Left cardiac atrium (tissue), 4 donors: ENCODE data around the gene DAPK3. TPM values are rescaled to one million over a fixed set of nuclear protein-coding genes. Genes with fewer than 3 reads are reported as not detected.
A peak's percentile ranks its signal among the peaks of the same experiment; 100 is the strongest.
"Not testable (repeated sequence)": the region's sequence is repeated elsewhere in the genome, so short reads cannot be mapped to it uniquely, and the experiment has no call there.

Experiments used
- ATAC-seq, 2 donors: fragments of 200-7000 bp; cut with Tn5 transposase; one replicate each; pipeline ENCODE4 v1.9.1; 2020; ENCODE audit warnings: mild to moderate bottlenecking in 2 of 2, moderate library complexity in 2 of 2
- DNase-seq: peaks from one replicate; pipeline ENCODE4 v3.0.0-alpha.2; 2020
- intact Hi-C, 2 donors: fragments of 100-400 bp; cut with DNase I; formaldehyde crosslinking; loops; one replicate each; pipeline versions ENCODE4 v1.14.1 to v1.15.1; 2022 to 2023
- microRNA-seq, 2 donors: library from miRNA; unstranded; fragments of <30 nt; microRNA quantifications; one replicate each; pipeline ENCODE4 v1.2.0, GENCODE V29; 2020
- total RNA-seq, 2 donors: library from RNA; stranded (reverse); fragmentation: NEBNext Ultra II Directional; extraction: Animal tissue kit (Norgen Biotek cat#: 25700); gene quantifications; one replicate each; pipeline ENCODE4 v1.2.1, GENCODE V29; 2021
- donor health status: DM: no; HTN: yes; CAD: no.
- donor health status: DM: no; HTN: yes; CAD: no; lungs with severe emphysema.
- donor health status: DM: yes; HTN: yes; CAD: no.
- donor health status: Dilated cardiomyopathy.

The DAPK3 gene
- total RNA-seq, 2 donors from 2014 or later: 52.4 to 95.1 TPM

DNA sequence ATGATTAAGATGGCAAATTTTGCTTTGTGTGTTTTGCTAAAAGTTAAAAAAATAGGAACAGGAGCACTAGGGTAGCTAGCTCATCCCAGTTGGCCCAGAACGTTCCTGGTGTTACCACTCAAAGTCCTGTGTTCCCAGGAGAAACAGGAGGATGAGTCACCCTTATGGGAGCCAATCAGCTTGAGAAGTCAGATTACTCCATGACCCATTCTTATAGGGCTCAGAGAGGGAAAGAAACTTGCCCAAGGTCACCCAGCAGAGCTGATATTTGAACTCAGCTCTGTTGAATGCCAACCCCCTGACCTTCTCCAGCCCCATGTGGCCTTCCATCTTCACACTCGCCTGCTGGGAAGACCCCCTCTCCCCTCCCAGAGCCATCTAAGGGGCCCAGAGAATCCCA, 25.1 kb downstream of the DAPK3 start:
- ATAC-seq (peak in 1 of 2 donors; percentile 1), DNase-seq (no peak)
- intact Hi-C loops: no loop called here

DNA sequence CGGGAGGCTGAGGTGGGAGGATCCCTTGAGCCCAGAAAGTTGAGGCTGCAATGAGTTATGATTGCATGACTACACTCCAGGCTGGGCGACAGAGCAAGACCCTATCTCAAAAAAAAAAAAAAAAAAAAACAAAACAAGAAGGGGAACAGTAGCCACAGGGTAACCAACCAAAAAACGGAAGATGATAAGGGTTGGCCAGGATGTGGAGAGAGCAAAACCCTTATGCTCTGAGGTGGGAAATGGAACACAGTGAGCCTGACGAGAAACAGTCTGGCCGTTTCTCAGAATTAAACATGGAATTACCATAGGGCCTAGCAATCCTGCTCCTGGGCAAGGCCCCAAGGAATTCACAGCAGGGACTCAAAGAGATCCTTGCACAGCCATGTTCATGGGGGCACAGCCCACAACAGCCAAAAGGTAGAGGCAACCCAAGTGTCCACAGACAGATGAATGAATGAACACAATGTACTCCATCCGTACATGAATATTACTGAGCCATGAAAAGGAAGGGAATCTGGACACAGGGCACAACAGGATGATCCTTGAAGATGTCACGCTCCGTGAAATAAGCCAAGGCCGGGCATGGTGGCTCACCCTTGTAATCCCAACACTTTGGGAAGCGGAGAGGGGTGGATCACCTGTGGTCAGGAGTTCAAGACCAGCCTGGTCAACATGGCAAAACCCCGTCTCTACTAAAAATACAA, 26.7 kb downstream of the DAPK3 start:
- intact Hi-C loops: no loop called here
- no peak for DNase-seq

DNA sequence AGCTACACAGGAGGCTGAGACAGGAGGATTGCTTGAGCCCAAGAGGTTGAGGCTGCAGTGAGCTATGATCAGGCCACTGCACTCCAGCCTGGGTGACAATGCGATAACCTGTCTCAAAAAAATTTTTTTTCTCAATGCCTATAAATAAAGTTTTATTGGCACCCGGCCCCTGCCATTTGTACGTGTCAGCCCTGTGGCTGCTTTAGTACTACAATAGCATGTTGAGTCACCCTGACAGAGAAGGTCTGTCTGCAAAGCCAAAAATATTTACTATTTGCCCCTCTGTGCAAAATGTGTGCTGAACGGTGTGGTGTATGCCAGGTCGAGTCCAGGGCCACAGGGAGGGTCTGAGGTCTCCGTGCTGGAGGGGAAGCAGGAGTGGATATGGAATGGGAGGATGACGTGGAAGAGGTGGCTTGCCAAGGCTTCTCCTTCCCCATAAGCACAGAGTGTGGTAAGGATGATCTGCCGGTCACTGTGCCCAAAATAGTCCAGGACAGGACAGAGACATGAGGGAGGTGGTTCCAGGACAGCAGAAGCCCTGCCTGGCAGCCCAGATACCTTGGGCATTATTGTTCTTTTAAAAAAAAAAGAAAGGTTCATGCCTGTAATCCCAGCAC, 28.0 kb downstream of the DAPK3 start:
- intact Hi-C loops: no loop called here
- ATAC-seq (peak; percentile 81 to 82), DNase-seq (peak; percentile 56)

More for the DNA sequence above, 26.7 kb downstream of the DAPK3 start:
- ATAC-seq: no peak

DNA sequence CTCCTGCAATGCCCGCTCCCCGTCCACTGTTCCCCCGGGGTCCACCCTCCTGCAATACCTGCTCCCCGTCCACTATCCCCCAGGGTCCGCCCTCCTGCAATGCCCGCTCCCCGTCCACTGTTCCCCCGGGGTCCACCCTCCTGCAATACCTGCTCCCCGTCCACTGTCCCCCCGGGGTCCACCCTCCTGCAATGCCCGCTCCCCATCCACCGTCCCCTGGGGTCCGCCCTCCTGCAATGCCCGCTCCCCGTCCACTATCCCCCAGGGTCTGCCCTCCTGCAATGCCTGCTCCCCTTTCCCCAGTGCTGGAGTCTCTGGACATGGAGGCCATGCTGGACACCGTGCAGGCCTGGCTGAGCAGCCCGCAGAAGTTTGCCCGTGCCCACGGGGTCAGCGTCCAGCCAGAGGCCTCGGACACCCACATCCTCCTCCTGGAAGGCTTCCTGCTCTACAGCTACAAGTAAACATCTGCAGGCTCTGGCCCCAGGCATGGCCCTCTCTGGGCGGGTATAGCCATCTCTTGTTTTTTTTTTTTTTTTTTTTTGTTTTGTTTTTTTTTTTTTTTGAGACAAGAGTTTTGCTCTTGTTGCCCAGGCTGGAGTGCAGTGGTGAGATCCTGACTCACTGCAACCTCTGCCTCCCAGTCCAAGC, 32.5 kb downstream of the DAPK3 start:
- DNase-seq, ATAC-seq, intact Hi-C loops: not testable (repeated sequence)

DNA sequence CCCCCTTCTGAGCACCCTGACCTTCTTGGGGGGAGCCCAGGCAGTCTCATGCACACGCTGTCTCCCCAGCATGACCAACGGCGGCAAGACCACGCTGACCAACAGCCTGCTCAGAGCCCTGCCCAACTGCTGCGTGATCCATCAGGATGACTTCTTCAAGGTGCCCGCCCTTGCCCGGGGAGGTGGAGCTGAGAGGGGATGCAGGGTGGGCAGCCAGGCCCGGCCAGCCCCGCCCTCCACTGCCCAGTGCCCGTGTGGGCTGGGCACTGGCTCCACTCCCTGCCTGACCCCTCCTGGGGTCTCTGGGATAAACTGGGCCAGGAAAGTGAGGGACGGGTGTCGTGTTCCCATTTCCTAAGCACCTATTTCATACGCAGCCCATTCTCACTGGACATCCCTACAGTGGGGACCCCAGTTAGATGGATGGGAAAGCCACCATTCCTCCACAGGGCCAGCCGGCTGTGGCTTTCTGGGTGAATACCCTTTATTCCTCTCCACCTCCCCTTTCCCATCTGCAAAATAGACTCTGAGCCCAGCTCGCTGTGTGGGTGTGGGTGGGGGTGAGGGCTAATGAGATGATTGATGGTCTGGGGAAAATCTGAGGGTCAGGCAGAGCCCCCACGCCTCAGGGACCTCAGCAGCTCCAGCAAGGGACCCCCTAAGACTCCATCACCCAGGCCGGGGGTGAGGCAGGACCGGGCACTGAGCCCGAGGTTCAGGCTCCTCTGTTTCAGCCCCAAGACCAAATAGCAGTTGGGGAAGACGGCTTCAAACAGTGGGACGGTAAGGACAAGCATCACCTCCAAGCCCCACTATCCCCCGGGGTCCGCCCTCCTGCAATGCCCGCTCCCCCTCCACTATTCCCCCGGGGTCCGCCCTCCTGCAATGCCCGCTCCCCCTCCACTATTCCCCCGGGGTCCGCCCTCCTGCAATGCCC, 34.1 kb downstream of the DAPK3 start:
- DNase-seq (no peak), ATAC-seq (no peak)

DNA sequence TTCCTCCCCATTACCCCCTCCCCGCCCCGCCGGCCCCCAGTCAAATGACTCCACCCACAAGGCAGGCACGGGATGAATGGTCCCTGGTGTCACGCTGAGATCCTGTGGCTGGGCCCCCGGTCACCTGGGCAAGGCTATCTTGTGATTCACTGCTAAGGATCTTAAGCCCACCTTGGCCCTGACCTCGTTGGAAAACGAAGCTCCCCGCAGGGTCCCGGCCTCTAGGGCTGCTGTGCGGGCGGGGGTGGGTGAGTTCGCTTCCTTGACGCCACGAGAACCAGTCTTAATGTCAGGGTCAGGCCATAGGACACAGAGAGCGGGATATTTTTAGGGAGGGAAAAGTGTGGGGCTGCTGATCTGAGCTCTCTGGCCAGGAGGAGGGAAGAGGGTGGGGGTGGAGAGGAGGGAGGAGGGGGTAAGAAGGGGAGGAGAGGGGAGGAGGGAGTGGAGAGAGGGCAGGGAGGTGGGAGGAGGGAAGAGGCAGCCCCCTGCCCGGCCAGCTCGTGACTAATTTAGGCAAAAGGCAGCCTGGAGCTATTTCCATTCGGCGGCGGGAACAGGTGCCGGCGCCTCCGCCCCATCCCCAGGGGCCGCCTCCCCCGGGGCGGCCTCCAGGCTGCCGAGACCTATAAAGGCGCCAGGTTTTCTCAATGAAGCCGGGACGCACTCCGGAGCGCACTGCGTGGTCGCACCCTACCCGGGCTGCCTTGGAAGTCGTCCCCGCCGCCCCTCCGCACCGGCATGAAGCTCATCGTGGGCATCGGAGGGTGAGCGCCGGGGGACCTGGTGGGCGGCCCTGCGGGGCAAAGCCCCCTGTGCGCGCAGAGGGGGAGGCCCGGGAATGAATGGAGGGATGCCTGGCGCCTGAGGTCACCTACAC, 37.7 kb downstream of the DAPK3 start, which contains the start of gene NMRK2:
NMRK2 (plus strand) TSS at position 139 of the 880 bp plus-strand sequence; CDS start at position 742, 603 bp downstream.
- peak; percentile 65 for DNase-seq
- intact Hi-C loops: loop anchor here in 1 of 2 donors (2.0 kb wide), 1 partner anchor 18 kb away; no protein-coding TSS in a partner anchor
- ATAC-seq: peak; percentile 67 to 75

More for the DNA sequence above, 34.1 kb downstream of the DAPK3 start:
- intact Hi-C loops: no loop called here

DNA sequence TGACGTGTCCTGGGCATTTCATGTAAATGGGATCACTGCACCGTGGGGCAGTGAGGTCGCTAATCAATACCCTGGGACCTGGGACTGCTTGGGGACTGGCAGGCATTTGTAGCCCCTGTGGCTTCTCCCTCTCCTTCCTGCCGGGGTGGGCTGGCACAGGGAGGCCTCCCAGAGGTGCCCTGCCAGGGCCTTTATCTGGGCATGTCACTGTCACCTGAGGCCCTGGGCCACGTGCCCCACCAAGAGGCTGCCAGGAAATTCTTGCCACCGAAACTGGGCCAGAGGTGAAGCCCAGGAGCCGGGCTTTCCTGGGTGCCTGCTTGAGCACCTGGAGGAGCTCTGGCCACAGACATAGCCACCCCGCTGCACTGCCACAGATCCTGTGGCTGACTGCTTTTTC, 39.9 kb downstream of the DAPK3 start:
- intact Hi-C loops: no loop called here
- peak; percentile 70 for DNase-seq
- ATAC-seq: peak; percentile 67 to 80

DNA sequence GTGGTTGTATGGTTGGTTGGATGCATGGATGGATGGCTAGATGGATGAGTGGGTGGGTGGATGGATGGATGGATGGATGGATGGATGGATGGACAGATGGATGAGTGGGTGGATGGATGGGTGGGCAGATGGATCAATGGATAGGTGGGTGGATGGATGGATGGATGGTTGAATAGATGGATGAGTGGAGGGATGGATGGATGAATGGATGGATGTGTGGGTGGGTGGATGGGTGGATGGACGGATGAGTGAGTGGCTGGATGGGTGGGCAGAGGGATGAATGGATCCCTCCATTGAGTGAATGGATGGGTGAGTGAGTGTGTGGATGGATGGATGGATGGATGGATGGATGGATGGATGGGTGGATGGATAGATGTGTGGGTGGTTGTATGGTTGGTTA, 47.0 kb downstream of the DAPK3 start:
- intact Hi-C loops: no loop called here
- ATAC-seq (no peak), DNase-seq (no peak)

DNA sequence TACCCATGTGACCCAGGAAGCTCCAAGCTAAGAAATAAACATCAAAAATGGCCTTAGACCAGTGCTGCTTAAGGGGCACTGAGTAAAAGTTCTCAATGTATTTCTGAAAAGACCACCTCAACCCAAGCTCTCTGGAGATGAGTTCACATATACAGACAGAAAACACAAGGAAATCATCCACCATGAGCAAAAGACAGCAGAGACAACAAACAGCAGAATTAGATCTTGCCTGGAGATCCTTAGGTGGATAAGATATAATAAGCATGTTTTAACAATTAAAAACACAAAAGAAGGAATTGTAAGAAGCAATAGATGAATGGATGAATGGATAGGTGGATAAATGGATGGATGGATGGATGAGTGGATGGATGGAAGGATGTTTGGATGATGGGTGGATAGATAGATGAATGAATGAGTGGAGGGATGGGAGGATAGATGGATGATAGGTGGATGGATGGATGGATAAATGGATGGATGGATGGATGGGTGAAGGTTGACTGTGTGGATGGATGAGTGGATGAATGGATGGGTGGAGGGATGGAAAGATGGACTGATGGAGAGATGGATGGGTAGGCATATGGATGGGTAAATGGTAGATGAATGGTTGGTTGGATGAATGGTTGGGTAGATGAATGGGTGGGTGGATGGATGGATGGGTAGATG, 47.7 kb downstream of the DAPK3 start:
- no peak for DNase-seq
- ATAC-seq: no peak
- intact Hi-C loops: no loop called here

DNA sequence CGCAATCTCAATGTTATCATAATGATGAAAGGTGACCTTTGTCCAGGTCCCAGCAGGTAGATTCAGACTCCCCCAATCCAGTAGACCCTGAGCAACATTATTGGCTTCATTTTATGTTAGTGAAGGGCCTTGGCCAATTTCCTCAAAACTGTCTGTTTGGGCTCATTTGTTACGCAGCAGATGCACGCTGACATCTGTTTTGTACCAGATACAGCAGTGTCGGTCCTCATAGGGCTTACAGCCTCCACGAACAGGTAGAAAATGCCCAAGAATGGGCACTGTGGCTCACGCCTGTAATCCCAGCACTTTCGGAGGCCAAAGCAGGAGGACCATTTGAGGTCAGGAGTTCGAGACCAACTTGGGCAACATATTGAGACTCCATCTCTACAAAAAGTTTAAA, 51.1 kb downstream of the DAPK3 start:
- intact Hi-C loops: no loop called here
- DNase-seq (no peak), ATAC-seq (no peak)

DNA sequence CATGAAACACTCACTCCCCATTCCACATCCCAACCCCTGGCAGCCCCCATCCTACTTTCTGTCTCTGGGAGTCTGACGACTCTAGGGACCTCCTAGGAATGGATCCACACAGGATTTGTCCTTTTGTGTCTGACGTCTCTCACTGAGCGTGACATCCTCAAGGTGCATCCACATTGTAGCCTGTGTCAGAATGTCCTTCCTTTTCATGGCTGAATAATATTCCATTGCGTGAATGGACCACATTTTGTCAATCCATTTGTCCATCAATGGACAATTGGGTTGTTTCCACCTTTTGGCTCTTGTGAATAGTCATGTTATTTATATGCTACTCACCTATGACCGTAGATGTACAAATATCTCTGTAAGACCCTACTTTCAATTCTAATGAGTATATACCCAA, 54.9 kb downstream of the DAPK3 start:
- ATAC-seq: no peak
- no peak for DNase-seq
- intact Hi-C loops: no loop called here

DNA sequence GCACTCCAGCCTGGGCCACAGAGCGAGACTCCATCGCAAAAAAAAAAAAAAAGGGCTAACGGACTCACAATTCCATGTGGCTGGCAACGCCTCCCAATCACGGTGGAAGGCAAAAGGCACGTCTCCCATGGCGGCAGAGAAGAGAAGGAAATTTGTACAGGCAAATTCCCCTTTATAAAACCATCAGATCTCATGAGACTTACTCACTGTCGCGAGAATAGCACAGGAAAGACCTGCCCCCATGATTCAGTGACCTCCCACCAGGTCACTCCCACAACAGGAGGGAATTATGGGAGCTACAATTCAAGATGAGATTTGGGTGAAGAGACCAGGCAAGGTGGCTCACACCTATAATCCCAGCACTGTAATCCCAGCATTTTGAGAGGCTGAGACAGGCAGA, 56.7 kb downstream of the DAPK3 start:
- no peak for ATAC-seq
- intact Hi-C loops: no loop called here
- DNase-seq: no peak

DNA sequence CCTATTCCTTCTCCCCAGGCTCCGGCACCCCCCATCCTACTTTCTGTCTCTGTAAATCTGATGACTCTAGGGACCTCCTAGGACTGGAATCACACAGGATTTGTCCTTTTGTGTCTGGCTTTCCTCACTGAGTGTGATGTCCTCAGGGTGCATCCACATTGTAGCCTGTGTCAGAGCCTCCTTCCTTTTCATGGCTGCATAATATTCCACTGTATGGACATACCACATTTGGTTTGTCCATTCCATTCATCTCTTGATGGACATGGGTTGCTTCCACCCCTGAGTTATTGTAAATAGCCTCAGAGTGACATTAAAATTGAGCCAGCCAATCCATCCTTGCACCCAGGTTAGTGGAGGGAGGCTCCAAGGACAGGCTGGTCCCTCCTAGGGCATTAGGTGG, 60.8 kb downstream of the DAPK3 start:
- intact Hi-C loops: no loop called here
- ATAC-seq (no peak), DNase-seq (no peak)

Small RNAs within 50 kb of the gene (microRNA-seq; reads per million reads assigned to microRNA genes)
- gene MIR637: 0 reads per million in 2 donors

Other genes with a start within 250 kb of the DAPK3 start
- 10 to 100 TPM; 12.6 to 12.7 TPM for gene APBA3, start 209.4 kb downstream of the DAPK3 start, total RNA-seq
- gene MRPL54, start 208.4 kb downstream of the DAPK3 start, total RNA-seq: 10 to 100 TPM; 63.6 to 68.9 TPM
- gene RAX2, start 198.9 kb downstream of the DAPK3 start, total RNA-seq: not detected
- gene MATK, start 184.7 kb downstream of the DAPK3 start, total RNA-seq: 1 to 10 TPM in 1 of 2 donors, under 1 TPM in 1; 0.92 to 1.4 TPM
- gene ZFR2, start 102.1 kb downstream of the DAPK3 start, total RNA-seq: under 1 TPM; 0.29 to 0.35 TPM
- gene ATCAY, start 90.4 kb downstream of the DAPK3 start, total RNA-seq: not detected
- gene NMRK2, start 38.0 kb downstream of the DAPK3 start, total RNA-seq: 1,000 to 10,000 TPM; 1,098 to 1,409 TPM
- gene EEF2, start 14.4 kb upstream of the DAPK3 start, total RNA-seq: 1,000 to 10,000 TPM; 1,815 to 2,062 TPM
- 10 to 100 TPM; 13.8 to 14.0 TPM for gene PIAS4, start 36.6 kb upstream of the DAPK3 start, total RNA-seq
- gene ZBTB7A, start 95.8 kb upstream of the DAPK3 start, total RNA-seq: 10 to 100 TPM; 28.5 to 32.5 TPM
- 100 to 1,000 TPM; 109 to 118 TPM for gene MAP2K2, start 153.0 kb upstream of the DAPK3 start, total RNA-seq
- not detected for gene CREB3L3, start 182.5 kb upstream of the DAPK3 start, total RNA-seq
- gene SIRT6, start 211.5 kb upstream of the DAPK3 start, total RNA-seq: 10 to 100 TPM; 13.0 to 21.8 TPM
- 1 to 10 TPM in 1 of 2 donors, under 1 TPM in 1; 0.86 to 1.2 TPM for gene ANKRD24, start 211.6 kb upstream of the DAPK3 start, total RNA-seq